SK-N-SH (cell line): ENCODE measurements around the gene USP12. TPM values are rescaled to one million over a fixed set of nuclear protein-coding genes. Genes with fewer than 3 reads are reported as not detected.

Source experiments
- CTCF ChIA-PET: fragments of 300-600, 350-600 bp; formaldehyde crosslinking; extraction: SDS; loops from one replicate; lab custom pipeline; 2021; lab: Yijun Ruan, JAX
- POLR2A ChIA-PET: fragments of 350-600 bp; sonication (Branson Sonifier 250); formaldehyde crosslinking; extraction: SDS; loops from one replicate; lab custom pipeline; 2020; ENCODE audit warnings: antibody characterized with exemption, inconsistent platforms; lab: Yijun Ruan, JAX
- DNase-seq: peaks from one replicate; pipeline ENCODE4 v3.0.0; 2012
- H2AFZ ChIP-seq: fragments of 200-600 bp; sonication (generic); 2 replicates; pipeline ENCODE4 v1.8.1; 2016; ENCODE audit warnings: antibody characterized with exemption, mild to moderate bottlenecking, low read depth
- H3F3A ChIP-seq: fragments of 200-600 bp; sonication (generic); replicated peaks from 2 replicates; pipeline ENCODE3; 2016; ENCODE audit warnings: antibody characterized with exemption, mild to moderate bottlenecking; ENCODE audit not compliant: insufficient read depth
- H3K27ac ChIP-seq, 2 experiments: fragments of 200-500 bp in 1 of 2; fragments of 200-600 bp in 1 of 2; sonication (Bioruptor generic) in 1 of 2; sonication (generic), shearing (Covaris generic) in 1 of 2; 2 replicates each; pipeline versions ENCODE4 v1.5.1 to v1.6.1; 2014 to 2016; ENCODE audit warnings: low read depth in 2 of 2, inconsistent platforms in 1 of 2, low read length in 1 of 2, mild to moderate bottlenecking in 1 of 2, mixed read lengths in 1 of 2
- H3K27me3 ChIP-seq: fragments of 200-600 bp; sonication (generic), shearing (Covaris generic); 2 replicates; pipeline ENCODE4 v1.6.1; 2016; ENCODE audit warnings: mixed run types; ENCODE audit not compliant: insufficient read depth
- H3K36me3 ChIP-seq, 2 experiments: fragments of 200-500 bp in 1 of 2; fragments of 200-600 bp in 1 of 2; sonication (Bioruptor generic) in 1 of 2; sonication (generic) in 1 of 2; replicated peaks in 1 of 2; 2 replicates each; pipeline versions ENCODE3 to v1.5.1; 2014 to 2016; ENCODE audit warnings: low read length in 1 of 2, mild to moderate bottlenecking in 1 of 2; ENCODE audit not compliant: insufficient read depth in 2 of 2, control insufficient read depth in 1 of 2
- H3K4me1 ChIP-seq, 2 experiments: fragments of 200-500 bp in 1 of 2; fragments of 200-600 bp in 1 of 2; sonication (Bioruptor generic) in 1 of 2; sonication (generic), shearing (Covaris generic) in 1 of 2; 2 replicates each; pipeline versions ENCODE4 v1.5.1 to v1.6.1; 2014 to 2016; ENCODE audit warnings: low read depth in 1 of 2, low read length in 1 of 2, mixed run types in 1 of 2; ENCODE audit not compliant: insufficient read depth in 2 of 2, control insufficient read depth in 1 of 2
- H3K4me2 ChIP-seq: fragments of 200-600 bp; sonication (generic), shearing (Covaris generic); 2 replicates; pipeline ENCODE4 v1.6.1; 2017; ENCODE audit warnings: mixed run types
- H3K4me3 ChIP-seq, 2 experiments: fragments of 200-500 bp in 1 of 2; fragments of 200-600 bp in 1 of 2; sonication (Bioruptor generic) in 1 of 2; sonication (generic), shearing (Covaris generic) in 1 of 2; 2 replicates each; pipeline versions ENCODE4 v1.5.1 to v1.8.1; 2014 to 2016; ENCODE audit warnings: low read depth in 2 of 2, inconsistent platforms in 1 of 2, low read length in 1 of 2, mild to moderate bottlenecking in 1 of 2, mixed read lengths in 1 of 2, moderate library complexity in 1 of 2
- H3K79me2 ChIP-seq: fragments of 200-600 bp; sonication (generic); 2 replicates; pipeline ENCODE4 v1.8.1; 2017; ENCODE audit warnings: mild to moderate bottlenecking; ENCODE audit not compliant: insufficient read depth
- H3K9ac ChIP-seq: fragments of 200-600 bp; sonication (generic); 2 replicates; pipeline ENCODE4 v1.6.1; 2017; ENCODE audit warnings: mixed run types
- H3K9me2 ChIP-seq: fragments of 200-600 bp; sonication (generic); 2 replicates; pipeline ENCODE4 v1.6.1; 2017; ENCODE audit warnings: mixed run types
- H3K9me3 ChIP-seq: fragments of 200-600 bp; sonication (generic); 2 replicates; pipeline ENCODE4 v1.6.1; 2017; ENCODE audit warnings: mixed run types, mild to moderate bottlenecking, moderate library complexity
- H4K20me1 ChIP-seq: fragments of 200-600 bp; sonication (generic); 2 replicates; pipeline ENCODE4 v1.6.1; 2017; ENCODE audit warnings: mild to moderate bottlenecking, mixed run types; ENCODE audit not compliant: insufficient read depth
- ELF1 ChIP-seq: IDR thresholded peaks from 2 replicates; pipeline ENCODE4 v1.4.0; 2012
- EP300 ChIP-seq, 2 experiments: IDR thresholded peaks; 2 replicates each; pipeline versions ENCODE4 v1.4.0 to v1.6.1; 2012; ENCODE audit warnings: borderline replicate concordance in 1 of 2, low read depth in 1 of 2, low read length in 1 of 2
- EZH2phosphoT487 ChIP-seq: fragments of 200-600 bp; sonication (generic); IDR thresholded peaks from 2 replicates; pipeline ENCODE4 v1.6.1; 2017; ENCODE audit warnings: low read depth, mixed run types, mild to moderate bottlenecking, antibody characterized with exemption, moderate library complexity, borderline replicate concordance
- FOXJ3 ChIP-seq: sonication (generic); formaldehyde crosslinking; IDR thresholded peaks from 2 replicates; pipeline ENCODE4 v1.5.1; 2020; ENCODE audit warnings: mild to moderate bottlenecking, missing genetic modification reagents
- FOXM1 ChIP-seq: IDR thresholded peaks from 2 replicates; pipeline ENCODE4 v1.4.0; 2012; ENCODE audit warnings: low read depth, mild to moderate bottlenecking
- GABPA ChIP-seq: IDR thresholded peaks from 2 replicates; pipeline ENCODE4 v1.4.0; 2012; ENCODE audit warnings: low read depth, mild to moderate bottlenecking
- MXI1 ChIP-seq: IDR thresholded peaks from 2 replicates; pipeline ENCODE4 v1.6.1; 2012; ENCODE audit warnings: mild to moderate bottlenecking, low read depth, low read length, improper control_type of control experiment
- NFIC ChIP-seq: IDR thresholded peaks from 2 replicates; pipeline ENCODE4 v1.4.0; 2012; ENCODE audit warnings: borderline replicate concordance
- RCOR1 ChIP-seq: fragments of 150-350 bp; IDR thresholded peaks from 2 replicates; pipeline ENCODE4 v1.6.1; 2017; ENCODE audit warnings: antibody characterized with exemption, low read length
- SIN3A ChIP-seq: IDR thresholded peaks from 2 replicates; pipeline ENCODE4 v1.6.1; 2012; ENCODE audit warnings: low read depth, mild to moderate bottlenecking, low read length, moderate library complexity, borderline replicate concordance
- SMC3 ChIP-seq: IDR thresholded peaks from 2 replicates; pipeline ENCODE4 v1.6.1; 2012; ENCODE audit warnings: low read depth, low read length, improper control_type of control experiment
- TAF1 ChIP-seq: IDR thresholded peaks from 2 replicates; pipeline ENCODE4 v1.6.1; 2012; ENCODE audit warnings: low read depth, mild to moderate bottlenecking, low read length, moderate library complexity, borderline replicate concordance
- TCF12 ChIP-seq: IDR thresholded peaks from 2 replicates; pipeline ENCODE4 v1.4.0; 2012
- YY1 ChIP-seq: IDR thresholded peaks from 2 replicates; pipeline ENCODE4 v1.4.0; 2012; ENCODE audit warnings: low read depth, mild to moderate bottlenecking
- WGBS: methylation state at CpG from one replicate; pipeline ENCODE4 v1.1.6; 2017; ENCODE audit warnings: low lambda C conversion rate; 5-methylcytosine and 5-hydroxymethylcytosine counted together
- polyA plus RNA-seq, 3 experiments: library from polyadenylated mRNA; depleted of rRNA; stranded (reverse); fragments of >200 nt; gene quantifications; 2 replicates each; pipeline ENCODE4 v1.2.3, GENCODE V29; 2012

USP12 gene
- polyA plus RNA-seq, 1 of the 3 experiments (the other 2 are of a cell fraction) = 5.0 TPM

DNA sequence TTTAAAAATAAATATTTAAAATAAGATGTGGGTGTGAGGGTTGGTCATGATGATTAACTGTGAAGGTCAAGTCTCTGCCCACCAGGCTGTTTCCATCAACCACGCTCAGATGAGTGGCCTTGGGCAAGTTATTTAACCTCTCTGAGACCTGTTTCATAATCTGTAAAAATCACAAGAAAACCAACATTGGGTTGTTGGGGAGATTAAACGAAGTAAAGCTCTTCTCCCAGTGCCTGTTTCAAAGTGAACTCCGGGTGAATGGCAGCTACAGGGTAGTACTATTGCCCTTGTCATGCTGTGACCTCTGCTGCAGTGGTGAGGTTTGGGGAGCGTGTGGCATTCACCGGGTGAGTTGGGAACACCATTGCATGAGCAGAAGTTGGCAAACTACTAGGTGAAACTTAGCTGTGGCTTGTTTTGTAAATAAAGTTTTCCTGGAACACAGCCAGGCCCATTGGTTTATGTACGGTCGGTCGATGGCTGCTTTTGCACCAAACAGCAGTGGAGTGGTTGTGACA lies 153.2 kb downstream of the USP12 start:
- H3K27me3 ChIP-seq = no peaks in the 10 kb centered on the region
- H2AFZ ChIP-seq = no peak overlapping the region
- no peaks in the 10 kb centered on the region for H4K20me1 ChIP-seq
- 69% methylated on average over 6 of the region's 8 CpGs for WGBS
- H3K4me2 ChIP-seq = no peak overlapping the region
- TF ChIP-seq RCOR1 = no peak
- TF ChIP-seq MXI1 = no peak
- no peak for TF ChIP-seq NFIC
- no peak for TF ChIP-seq SIN3A
- no peak for TF ChIP-seq EZH2phosphoT487
- TF ChIP-seq SMC3 = no peak
- TF ChIP-seq GABPA = no peak
- TF ChIP-seq FOXJ3 (CRISPR knock-in tag) = no peak
- no peak for TF ChIP-seq EP300 (IDR thresholded peaks at IDR 0.05; ENCODE audit: borderline replicate concordance in 1 of 2, low read depth in 1 of 2, low read length in 1 of 2)
- no peak for TF ChIP-seq TCF12
- TF ChIP-seq FOXM1 = no peak
- TF ChIP-seq ELF1 = no peak
- TF ChIP-seq YY1 = no peak
- peaks cover 0 to 5% of the 10 kb centered on the region in 2 experiments; a peak in 1 of 4 replicates for H3K4me1 ChIP-seq
- H3K79me2 ChIP-seq = no peaks in the 10 kb centered on the region
- H3K27ac ChIP-seq = no peak overlapping the region
- H3K9me3 ChIP-seq = no peaks in the 10 kb centered on the region
- no peak for DNase-seq
- H3K4me3 ChIP-seq = no peak overlapping the region
- no peaks in the 10 kb centered on the region for H3K36me3 ChIP-seq
- no peaks in the 10 kb centered on the region for H3K9me2 ChIP-seq
- CTCF ChIA-PET = interaction anchor here (1.5 kb wide), 1 partner anchor 344 kb away, joined by 4 read pairs; no protein-coding TSS in a partner anchor
- no peaks in the 10 kb centered on the region for H3F3A ChIP-seq
- POLR2A ChIA-PET = no interaction called here
- no peak overlapping the region for H3K9ac ChIP-seq

DNA sequence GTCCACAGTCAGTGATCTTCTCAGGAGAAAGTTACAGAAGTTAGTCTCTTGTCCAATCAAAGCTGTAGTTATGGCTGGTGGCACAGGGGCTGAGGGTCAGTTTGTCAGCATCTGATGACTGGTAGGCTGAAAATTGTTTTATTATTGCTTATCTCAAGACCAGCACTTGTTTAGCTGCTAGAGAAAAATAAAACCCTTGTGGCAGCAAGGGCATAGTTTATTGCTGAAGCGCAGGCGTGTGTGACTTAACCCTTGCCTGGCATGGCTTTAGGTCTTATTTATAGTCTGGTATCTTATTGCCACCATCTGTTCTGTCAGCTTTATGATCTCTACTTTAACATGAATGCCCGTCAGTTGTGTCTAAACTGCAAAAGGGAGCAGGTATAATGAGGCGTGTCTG lies 154.7 kb downstream of the USP12 start:
- Histone ChIP-seq H3K9me2 (no peaks in the 10 kb centered on the region), H4K20me1 (no peaks in the 10 kb centered on the region), H3F3A (no peaks in the 10 kb centered on the region), H3K4me1 (no peaks in the 10 kb centered on the region; a peak in 1 of 4 replicates), H3K9ac (no peak overlapping the region), H3K27ac (no peak overlapping the region), H3K27me3 (no peaks in the 10 kb centered on the region), H3K79me2 (no peaks in the 10 kb centered on the region), H3K9me3 (no peaks in the 10 kb centered on the region), H3K36me3 (no peaks in the 10 kb centered on the region), H3K4me2 (no peak overlapping the region), H2AFZ (no peak overlapping the region), H3K4me3 (no peak overlapping the region)
- CTCF ChIA-PET = interaction anchor here (0.8 kb wide), 1 partner anchor 342 kb away, joined by 3 read pairs; no protein-coding TSS in a partner anchor
- no peak for DNase-seq
- WGBS = 93% methylated on average over 4 of the region's 4 CpGs
- POLR2A ChIA-PET = no interaction called here
- TF ChIP-seq TAF1 = no peak

Other genes starting within 250 kb of the USP12 start
- 1,261 and 1,610 TPM in 2 replicates for gene RPL21, start 79.7 kb upstream of the USP12 start, polyA plus RNA-seq (2012; rRNA removed)
- gene RASL11A, start 99.0 kb upstream of the USP12 start, polyA plus RNA-seq (2012; rRNA removed) = 1.2 and 2.7 TPM in 2 replicates